WI38 (cell line): ENCODE measurements around the gene ARHGEF2.

Experiments
- H3K4me3 ChIP-seq: 2 replicates; pipeline ENCODE4 v1.5.1; 2011; ENCODE audit warnings: low read depth, mild to moderate bottlenecking, control low read depth, low read length
- TF ChIP-seq, protein P1 (sequence below): IDR thresholded peaks from 2 replicates; pipeline ENCODE4 v1.5.1; 2012; ENCODE audit warnings: low read depth, mild to moderate bottlenecking, control low read depth, low read length

ARHGEF2 gene

DNA sequence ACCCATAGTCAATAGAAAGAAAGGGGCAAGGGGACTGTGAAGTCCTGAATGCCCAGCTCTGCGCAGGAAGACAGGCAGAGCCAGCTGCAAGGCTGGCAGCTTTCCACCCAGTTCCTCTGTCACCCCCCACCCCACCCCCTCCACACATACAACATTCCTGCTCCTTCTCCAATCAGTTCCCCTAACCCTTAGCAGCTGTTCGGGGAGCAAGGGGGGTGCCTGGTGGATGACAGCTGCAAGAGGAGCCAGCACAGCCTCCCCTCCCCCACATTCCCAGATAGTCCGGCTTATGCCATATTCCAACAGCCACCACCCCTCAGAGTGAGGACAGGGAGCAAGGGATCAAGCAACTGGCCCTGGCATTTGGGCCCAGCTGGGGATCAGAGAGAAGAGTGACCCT is 9.7 kb downstream of the ARHGEF2 start:
- TF ChIP-seq, protein P1, sequence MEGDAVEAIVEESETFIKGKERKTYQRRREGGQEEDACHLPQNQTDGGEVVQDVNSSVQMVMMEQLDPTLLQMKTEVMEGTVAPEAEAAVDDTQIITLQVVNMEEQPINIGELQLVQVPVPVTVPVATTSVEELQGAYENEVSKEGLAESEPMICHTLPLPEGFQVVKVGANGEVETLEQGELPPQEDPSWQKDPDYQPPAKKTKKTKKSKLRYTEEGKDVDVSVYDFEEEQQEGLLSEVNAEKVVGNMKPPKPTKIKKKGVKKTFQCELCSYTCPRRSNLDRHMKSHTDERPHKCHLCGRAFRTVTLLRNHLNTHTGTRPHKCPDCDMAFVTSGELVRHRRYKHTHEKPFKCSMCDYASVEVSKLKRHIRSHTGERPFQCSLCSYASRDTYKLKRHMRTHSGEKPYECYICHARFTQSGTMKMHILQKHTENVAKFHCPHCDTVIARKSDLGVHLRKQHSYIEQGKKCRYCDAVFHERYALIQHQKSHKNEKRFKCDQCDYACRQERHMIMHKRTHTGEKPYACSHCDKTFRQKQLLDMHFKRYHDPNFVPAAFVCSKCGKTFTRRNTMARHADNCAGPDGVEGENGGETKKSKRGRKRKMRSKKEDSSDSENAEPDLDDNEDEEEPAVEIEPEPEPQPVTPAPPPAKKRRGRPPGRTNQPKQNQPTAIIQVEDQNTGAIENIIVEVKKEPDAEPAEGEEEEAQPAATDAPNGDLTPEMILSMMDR: no peak
- no peak overlapping the region for H3K4me3 ChIP-seq

DNA sequence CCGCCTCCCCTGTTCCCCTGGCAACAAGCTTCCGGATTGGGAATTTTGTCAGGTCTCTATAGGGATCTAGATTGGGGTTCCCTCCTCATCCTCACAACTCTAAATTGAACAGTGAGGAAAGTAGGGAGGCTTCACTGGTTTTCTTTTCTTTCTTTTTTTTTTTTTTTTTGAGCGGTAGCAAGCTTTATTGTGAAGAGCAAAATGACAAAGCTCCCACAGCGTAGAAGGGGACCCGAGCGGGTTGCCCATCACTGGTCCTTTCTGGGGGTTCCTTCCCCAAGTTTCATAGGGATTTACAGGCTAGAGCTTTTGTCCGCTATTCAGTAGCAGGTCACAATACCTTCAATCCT is 10.3 kb downstream of the ARHGEF2 start:
- H3K4me3 ChIP-seq: no peak overlapping the region

DNA sequence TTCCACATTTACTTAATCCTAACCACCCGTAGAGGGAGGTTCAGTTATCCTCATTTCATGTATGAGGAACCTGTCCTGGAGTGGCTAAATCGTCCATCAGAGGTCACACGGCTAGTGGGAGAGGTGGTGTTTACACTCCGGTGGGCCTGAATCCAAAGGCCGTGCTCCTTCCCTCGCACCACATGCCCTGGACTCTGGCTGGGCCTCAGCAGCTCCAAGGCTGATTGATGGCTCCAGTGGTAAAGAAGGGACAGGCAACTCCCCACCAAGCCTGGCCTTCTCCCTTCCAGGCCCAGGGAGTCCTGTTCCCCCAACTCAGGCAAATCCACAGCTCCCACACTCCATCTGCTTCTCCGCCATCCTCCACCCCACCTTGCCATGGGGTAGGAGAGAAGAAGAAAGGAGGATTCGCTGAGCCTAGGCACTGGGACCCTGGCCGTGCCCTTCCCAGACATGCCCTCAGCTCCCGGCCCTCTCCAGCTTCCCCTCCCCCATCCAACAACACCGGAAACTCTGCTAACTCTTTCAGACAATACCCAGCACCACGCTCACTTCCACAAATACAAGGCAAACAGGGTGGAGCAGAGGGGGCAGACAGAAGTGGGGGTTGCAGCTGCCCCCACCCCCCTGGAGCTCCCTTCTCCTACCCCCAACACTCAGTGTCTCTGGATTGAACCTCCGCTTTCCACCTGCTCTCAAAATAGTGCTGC is 10.9 kb downstream of the ARHGEF2 start:
- no peak overlapping the region for H3K4me3 ChIP-seq

More for the DNA sequence above, 10.3 kb downstream of the ARHGEF2 start:
- TF ChIP-seq, protein P1: no peak

DNA sequence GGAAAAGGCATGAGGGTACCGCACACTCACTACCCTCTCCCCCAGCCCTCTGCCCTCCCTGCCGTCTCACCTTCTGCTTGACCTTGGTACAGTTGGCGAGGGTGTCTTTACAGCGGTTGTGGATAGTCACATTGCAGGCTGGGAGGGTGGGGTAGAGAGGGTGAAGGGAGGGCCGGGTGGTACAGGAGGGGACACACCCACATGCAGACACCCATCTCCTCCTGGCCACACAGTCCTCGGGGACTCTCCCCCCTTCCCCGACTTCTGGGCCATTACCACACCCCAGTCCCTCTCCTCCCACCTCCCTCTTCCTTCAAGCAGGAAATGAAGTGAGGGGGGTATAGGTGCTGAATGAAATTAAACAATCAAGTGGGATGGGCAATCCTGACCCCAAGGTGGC is 11.6 kb downstream of the ARHGEF2 start:
- H3K4me3 ChIP-seq: no peak overlapping the region
- TF ChIP-seq, protein P1: no peak

More for the DNA sequence above, 10.9 kb downstream of the ARHGEF2 start:
- TF ChIP-seq, protein P1: no peak

DNA sequence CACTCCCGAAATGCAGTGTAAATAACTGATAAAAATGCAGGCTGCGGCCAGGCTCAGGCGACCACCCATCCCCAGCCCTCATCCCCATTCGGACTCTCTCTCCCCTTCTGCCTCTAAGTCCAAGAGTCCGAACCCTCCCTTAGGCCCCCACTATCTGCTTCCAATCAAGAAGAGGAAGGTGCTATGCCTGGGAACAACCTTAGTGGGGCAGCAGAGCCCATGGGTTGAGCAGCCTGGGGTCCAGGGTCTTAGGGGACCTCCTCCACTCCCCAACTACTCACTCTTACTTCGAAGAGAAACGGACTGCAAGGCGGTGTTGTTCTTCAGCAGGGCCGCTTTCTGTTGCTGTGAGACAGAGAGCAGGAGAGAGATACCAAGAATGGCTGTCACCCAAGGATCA is 12.2 kb downstream of the ARHGEF2 start:
- TF ChIP-seq, protein P1: no peak
- no peak overlapping the region for H3K4me3 ChIP-seq

DNA sequence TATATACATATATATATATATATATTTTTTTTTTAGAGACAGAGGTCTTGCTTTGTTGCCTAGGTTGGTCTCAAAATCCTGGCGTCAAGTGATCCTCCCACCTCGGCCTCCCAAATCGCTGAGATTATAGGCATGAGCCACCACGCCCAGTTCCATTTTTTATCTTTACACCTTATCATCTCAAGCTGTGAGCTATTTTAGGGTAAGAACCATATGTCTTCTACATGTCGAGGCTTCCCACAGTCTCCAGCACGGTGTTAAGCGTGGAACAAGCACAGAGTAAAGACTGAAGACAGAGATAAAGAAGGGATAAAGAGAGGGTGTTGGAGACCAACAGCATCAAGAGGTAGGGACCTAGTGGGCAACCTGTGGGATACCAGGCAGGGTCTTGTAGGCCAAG is 14.2 kb downstream of the ARHGEF2 start:
- TF ChIP-seq, protein P1: no peak

DNA sequence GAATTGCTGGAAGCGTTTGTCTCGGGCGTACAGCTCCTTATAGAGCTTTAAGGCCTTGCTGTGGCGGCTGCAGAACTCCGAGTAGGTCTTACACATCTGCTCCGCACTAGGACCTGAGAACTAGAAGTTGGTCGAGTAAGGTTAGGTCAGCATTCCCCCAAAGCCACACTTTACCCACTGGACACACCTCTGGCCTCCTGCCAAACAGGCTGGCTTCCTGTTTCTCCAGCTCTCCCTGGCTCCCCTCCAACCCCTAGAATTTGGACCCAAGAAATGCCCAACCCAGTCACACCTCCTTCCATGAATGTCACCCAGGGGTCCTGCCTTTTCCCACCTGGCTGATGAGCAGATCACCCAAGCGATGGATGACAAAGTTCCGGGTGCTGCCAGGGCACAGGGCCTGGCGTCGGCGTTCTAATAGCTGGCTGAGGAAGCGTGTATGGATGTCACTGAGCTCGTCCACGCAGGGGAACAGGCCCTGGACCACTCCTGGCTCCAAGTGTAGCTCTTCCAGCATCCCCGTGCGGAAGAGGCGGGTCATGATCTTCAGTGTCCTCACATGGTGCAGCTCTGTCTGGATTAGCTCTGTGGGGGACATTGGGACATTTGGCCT is 15.6 kb downstream of the ARHGEF2 start:
- TF ChIP-seq, protein P1: no peak
- no peak overlapping the region for H3K4me3 ChIP-seq

More for the DNA sequence above, 14.2 kb downstream of the ARHGEF2 start:
- no peak overlapping the region for H3K4me3 ChIP-seq
